Measurements from ENCODE around the gene C13orf42. TPM values are rescaled to one million over a fixed set of nuclear protein-coding genes. Genes with fewer than 3 reads are reported as not detected.

Gene C13orf42
- total RNA-seq (2021) (6.3 to 8.2 TPM (median 7.0 TPM) in 3 replicates), Bru-seq, nascent RNA (percentile 56 among the genes with signal in this experiment)
- long read RNA-seq, experiment 1, partial matches to known transcripts, result 5 of 50 reads
- long read RNA-seq, experiment 1, other reads (novel, unspliced or antisense), result 40 of 50 reads
- long read RNA-seq, experiment 2, partial matches to known transcripts, result 1 of 13 reads
- long read RNA-seq, experiment 2, other reads (novel, unspliced or antisense), result 10 of 13 reads
- long read RNA-seq, experiment 3, partial matches to known transcripts, result 0 of 21 reads
- long read RNA-seq, experiment 3, other reads (novel, unspliced or antisense), result 19 of 21 reads

DNA sequence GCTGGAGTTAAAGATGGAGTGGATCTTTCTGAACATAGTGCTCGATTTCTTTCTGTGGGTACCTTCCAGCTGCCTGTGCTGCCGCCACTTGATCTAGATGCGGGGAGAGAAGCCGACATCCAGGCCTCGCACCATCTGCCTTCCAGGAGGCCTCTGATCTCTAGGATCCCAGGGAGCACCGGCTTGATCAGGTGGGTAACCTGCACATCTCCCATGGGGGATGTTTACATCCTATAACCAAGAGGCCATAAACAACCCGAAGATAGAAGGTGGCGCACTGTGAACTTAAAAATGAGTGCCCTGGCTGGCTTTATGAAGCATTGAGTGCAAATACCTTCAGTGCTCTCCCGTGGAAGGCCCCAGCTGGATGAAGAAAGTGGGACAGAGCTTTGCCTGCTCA lies at the start of gene C13orf42:
Gene C13orf42, minus strand, starts transcription at position 101 of the 400 bp plus-strand sequence. Its CDS starts 65 bp downstream, at position 36.
- DNase-seq (ENCODE audit: low spot score) (no peak), ATAC-seq (no peak)
- ChIA-PET POLR2A (no interaction called here), CTCF (interaction anchor here (2.1 to 3.0 kb wide), 2 partner anchors 10 to 14 kb away, joined by 5 to 13 read pairs; no protein-coding TSS in a partner anchor)
- Mint-ChIP-seq H3K4me3 (no peak within 1 kb of the TSS), H3K27ac (no peak within 1 kb of the TSS), H3K9me3 (0 out of 2 replicates have a peak, but pooled peaks cover 3% of the 10 kb centered on the region), H3K27me3 (ENCODE audit: low read depth) (no peaks in the 10 kb centered on the region), H3K36me3 (no peaks in the 10 kb centered on the region), H3K4me1 (no peaks in the 10 kb centered on the region)
- TF ChIP-seq SMAD4 (CRISPR knock-in tag; IDR thresholded peaks at IDR 0.05) (no peak), ZNF219 (CRISPR knock-in tag; IDR thresholded peaks at IDR 0.05; ENCODE audit: borderline replicate concordance) (no peak), FOXJ3 (CRISPR knock-in tag; IDR thresholded peaks at IDR 0.05; ENCODE audit: borderline replicate concordance) (no peak), IRF2 (CRISPR knock-in tag; IDR thresholded peaks at IDR 0.05; ENCODE audit: borderline replicate concordance, low read depth) (no peak), HMGA2 (CRISPR knock-in tag; IDR thresholded peaks at IDR 0.05) (no peak), ZNF232 (CRISPR knock-in tag; IDR thresholded peaks at IDR 0.05) (no peak), ZNF423 (CRISPR knock-in tag; IDR thresholded peaks at IDR 0.05) (no peak), CREM (CRISPR knock-in tag; IDR thresholded peaks at IDR 0.05) (no peak)
- TF ChIP-seq, protein P1, sequence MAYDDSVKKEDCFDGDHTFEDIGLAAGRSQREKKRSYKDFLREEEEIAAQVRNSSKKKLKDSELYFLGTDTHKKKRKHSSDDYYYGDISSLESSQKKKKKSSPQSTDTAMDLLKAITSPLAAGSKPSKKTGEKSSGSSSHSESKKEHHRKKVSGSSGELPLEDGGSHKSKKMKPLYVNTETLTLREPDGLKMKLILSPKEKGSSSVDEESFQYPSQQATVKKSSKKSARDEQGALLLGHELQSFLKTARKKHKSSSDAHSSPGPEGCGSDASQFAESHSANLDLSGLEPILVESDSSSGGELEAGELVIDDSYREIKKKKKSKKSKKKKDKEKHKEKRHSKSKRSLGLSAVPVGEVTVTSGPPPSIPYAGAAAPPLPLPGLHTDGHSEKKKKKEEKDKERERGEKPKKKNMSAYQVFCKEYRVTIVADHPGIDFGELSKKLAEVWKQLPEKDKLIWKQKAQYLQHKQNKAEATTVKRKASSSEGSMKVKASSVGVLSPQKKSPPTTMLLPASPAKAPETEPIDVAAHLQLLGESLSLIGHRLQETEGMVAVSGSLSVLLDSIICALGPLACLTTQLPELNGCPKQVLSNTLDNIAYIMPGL (CRISPR knock-in tag; IDR thresholded peaks at IDR 0.05), result no peak
- TF ChIP-seq, protein P2, sequence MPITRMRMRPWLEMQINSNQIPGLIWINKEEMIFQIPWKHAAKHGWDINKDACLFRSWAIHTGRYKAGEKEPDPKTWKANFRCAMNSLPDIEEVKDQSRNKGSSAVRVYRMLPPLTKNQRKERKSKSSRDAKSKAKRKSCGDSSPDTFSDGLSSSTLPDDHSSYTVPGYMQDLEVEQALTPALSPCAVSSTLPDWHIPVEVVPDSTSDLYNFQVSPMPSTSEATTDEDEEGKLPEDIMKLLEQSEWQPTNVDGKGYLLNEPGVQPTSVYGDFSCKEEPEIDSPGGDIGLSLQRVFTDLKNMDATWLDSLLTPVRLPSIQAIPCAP (CRISPR knock-in tag; IDR thresholded peaks at IDR 0.05), result no peak
- TF ChIP-seq, protein P3, sequence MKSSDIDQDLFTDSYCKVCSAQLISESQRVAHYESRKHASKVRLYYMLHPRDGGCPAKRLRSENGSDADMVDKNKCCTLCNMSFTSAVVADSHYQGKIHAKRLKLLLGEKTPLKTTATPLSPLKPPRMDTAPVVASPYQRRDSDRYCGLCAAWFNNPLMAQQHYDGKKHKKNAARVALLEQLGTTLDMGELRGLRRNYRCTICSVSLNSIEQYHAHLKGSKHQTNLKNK (CRISPR knock-in tag; IDR thresholded peaks at IDR 0.05), result no peak

DNA sequence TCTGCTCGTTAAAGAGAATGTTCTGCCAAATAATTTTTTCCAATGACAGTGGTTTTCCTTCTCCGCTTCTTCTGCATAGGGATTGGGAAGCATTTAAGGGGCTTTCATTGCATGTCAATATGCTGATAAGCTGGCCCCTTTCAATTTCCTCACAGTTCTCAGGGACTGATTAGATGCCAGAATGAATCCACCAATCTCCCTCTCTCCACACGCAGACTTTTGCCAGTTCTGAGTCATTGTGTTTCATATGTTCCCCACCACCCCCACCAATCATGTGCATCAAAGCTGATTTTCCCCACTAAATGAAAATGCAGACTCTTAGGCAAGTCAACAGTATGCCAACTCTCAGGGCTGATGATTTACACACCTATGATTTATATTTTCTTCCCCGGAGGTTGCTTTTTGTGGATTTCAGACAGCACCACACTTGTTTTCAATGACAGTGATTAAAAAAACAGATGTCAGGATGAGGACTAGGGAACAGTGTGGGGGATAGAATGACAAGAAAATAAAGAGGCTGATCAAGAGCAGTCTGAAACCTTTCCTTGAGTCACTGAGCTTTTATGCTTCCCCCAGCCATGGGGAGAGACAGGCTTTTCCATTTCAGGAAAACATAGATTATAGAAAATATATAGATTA lies 47.9 kb upstream of the C13orf42 start:
- Mint-ChIP-seq H3K27ac (peak overlapping the region; percentile 24; the same call in 1 of the 2 replicates), H3K36me3 (peaks cover 10% of the 10 kb centered on the region), H3K9me3 (no peaks in the 10 kb centered on the region), H3K27me3 (ENCODE audit: low read depth) (peaks cover 4% of the 10 kb centered on the region), H3K4me1 (peaks cover 75% of the 10 kb centered on the region), H3K4me3 (no peak overlapping the region)
- TF ChIP-seq NFE2L1 (CRISPR knock-in tag; IDR thresholded peaks at IDR 0.05), result no peak
- no peak for TF ChIP-seq ETV6 (CRISPR knock-in tag; IDR thresholded peaks at IDR 0.05)
- TF ChIP-seq ZNF263 (CRISPR knock-in tag; IDR thresholded peaks at IDR 0.05; ENCODE audit: low read depth), result no peak
- TF ChIP-seq ZNF317 (CRISPR knock-in tag; IDR thresholded peaks at IDR 0.05; ENCODE audit: borderline replicate concordance, low read depth), result no peak
- TF ChIP-seq, protein P4, sequence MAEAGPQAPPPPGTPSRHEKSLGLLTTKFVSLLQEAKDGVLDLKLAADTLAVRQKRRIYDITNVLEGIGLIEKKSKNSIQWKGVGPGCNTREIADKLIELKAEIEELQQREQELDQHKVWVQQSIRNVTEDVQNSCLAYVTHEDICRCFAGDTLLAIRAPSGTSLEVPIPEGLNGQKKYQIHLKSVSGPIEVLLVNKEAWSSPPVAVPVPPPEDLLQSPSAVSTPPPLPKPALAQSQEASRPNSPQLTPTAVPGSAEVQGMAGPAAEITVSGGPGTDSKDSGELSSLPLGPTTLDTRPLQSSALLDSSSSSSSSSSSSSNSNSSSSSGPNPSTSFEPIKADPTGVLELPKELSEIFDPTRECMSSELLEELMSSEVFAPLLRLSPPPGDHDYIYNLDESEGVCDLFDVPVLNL (CRISPR knock-in tag; IDR thresholded peaks at IDR 0.05; ENCODE audit: borderline replicate concordance, low read depth), result no peak
- TF ChIP-seq, protein P5, sequence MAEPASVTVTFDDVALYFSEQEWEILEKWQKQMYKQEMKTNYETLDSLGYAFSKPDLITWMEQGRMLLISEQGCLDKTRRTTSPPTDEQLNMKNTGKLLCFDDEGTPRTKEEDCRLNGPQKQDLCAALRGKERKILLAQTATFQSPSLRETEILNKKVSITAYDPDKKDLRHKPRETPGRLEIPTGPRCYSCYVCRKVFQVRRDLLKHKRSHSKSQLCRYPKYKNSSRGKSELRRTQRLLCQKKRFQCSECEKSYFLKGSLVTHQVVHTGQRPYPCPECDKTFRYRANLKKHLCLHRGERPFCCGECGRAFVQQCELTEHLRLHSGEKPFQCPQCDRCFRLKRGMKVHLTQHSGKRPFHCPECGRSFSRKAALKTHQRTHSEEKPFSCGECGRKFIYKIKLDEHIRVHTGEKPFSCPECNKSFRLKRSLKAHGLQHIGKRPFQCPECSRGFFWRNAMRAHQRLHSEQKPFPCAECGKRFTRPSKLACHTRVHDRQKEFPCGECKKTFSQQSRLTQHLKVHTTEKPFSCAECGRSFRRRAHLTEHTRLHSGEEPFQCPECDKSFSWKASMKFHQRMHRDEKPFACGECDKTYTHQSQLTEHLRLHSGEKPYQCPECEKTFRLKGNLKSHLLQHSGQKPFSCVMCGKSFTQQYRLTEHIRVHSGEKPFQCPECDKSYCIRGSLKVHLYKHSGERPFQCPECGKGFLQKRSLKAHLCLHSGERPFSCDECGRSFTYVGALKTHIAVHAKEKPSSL (CRISPR knock-in tag; conservative IDR thresholded peaks at IDR 0.05), result no peak
- no peak for TF ChIP-seq NFATC4 (CRISPR knock-in tag; IDR thresholded peaks at IDR 0.05)
- ATAC-seq (no peak), DNase-seq (ENCODE audit: low spot score) (no peak)
- ChIA-PET CTCF (interaction anchor here (1.1 to 2.7 kb wide), 3 partner anchors 10 to 127 kb away, joined by 3 to 9 read pairs (median 7); no protein-coding TSS in a partner anchor), POLR2A (interaction anchor here (1.0 kb wide), 1 partner anchor 10 kb away, joined by 3 read pairs; no protein-coding TSS in a partner anchor)

All from WTC11 (cell line).